NCI-H446 treated with DMSO at 0.1 percent for 48 hours (cell line): ENCODE measurements around the gene FBXL22.
"Not testable (repeated sequence)": the region's sequence is repeated elsewhere in the genome, so short reads cannot be mapped to it uniquely, and the experiment has no call there.

ENCODE experiments used
- DNase-seq: peaks from one replicate; lab custom pipeline; 2025; lab: John Stamatoyannopoulos, UW

Gene FBXL22

DNA sequence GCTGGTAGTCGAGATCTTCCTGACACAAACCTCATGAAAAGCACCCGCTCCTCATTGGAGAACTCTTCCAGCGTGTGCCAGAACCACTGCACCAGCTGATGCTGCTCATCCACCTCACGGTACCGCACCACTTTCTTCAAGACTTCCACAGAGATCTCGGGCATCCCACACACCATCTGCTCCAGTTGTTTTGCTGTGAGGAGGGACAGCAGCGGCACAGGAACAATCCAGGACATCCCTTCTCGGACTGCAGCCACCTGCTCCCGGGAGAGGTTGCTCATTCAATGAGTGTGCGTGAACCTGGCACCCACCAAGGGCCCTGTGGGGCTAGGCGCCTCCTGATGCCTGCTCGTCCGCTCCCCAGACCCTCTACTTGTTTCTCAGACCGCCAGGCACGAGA lies 15.1 kb downstream of the FBXL22 start:
- DNase-seq = no peak

DNA sequence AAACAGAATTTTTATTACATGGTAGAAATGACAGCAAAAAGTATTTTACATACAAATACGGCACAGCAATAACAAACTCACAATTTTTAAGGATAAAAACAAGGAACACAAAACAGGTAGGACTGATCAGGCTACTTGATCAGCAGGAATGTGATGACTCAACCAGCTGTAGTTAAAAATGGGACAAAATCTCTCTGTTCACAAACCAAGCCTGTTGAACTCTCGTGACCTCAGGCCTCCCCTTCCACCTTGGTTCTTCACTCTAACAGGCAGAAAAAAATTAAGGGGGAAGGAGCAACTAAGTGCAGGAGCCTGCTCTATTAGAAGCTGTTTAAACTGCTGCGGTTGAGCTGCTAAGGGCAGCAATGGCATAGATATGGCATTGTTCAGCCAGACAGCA lies 18.7 kb downstream of the FBXL22 start:
- no peak for DNase-seq

DNA sequence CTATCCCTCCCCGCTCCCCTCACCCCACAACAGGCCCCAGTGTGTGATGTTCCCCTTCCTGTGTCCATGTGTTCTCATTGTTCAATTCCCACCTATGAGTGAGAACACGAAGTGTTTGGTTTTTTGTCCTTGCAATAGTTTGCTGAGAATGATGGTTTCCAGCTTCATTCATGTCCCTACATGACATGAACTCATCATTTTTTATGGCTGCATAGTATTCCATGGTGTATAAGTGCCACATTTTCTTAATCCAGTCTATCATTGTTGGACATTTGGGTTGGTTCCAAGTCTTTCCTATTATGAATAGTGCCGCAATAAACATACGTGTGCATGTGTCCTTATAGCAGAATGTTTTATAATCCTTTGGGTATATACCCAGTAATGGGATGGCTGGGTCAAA lies 20.0 kb downstream of the FBXL22 start:
- DNase-seq = not testable (repeated sequence)

DNA sequence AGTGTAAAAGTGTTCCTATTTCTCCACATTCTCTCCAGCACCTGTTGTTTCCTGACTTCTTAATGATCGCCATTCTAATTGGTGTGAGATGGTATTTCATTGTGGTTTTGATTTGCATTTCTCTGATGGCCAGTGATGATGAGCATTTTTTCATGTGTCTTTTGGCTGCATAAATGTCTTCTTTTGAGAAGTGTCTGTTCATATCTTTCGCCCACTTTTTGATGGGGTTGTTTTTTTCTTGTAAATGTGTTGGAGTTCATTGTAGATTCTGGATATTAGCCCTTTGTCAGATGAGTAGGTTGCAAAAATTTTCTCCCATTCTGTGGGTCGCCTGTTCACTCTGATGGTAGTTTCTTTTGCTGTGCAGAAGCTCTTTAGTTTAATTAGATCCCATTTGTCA lies 20.4 kb downstream of the FBXL22 start:
- DNase-seq = not testable (repeated sequence)

DNA sequence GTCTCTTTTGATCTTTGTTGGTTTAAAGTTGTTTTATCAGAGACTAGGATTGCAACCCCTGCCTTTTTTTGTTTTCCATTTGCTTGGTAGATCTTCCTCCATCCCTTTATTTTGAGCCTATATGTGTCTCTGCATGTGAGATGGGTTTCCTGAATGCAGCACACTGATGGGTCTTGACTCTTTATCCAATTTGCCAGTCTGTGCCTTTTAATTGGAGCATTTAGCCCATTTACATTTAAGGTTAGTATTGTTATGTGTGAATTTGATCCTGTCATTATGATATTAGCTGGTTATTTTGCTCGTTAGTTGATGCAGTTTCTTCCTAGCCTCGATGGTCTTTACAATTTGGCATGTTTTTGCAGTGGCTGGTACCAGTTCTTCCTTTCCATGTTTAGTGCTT lies 23.6 kb downstream of the FBXL22 start:
- not testable (repeated sequence) for DNase-seq

DNA sequence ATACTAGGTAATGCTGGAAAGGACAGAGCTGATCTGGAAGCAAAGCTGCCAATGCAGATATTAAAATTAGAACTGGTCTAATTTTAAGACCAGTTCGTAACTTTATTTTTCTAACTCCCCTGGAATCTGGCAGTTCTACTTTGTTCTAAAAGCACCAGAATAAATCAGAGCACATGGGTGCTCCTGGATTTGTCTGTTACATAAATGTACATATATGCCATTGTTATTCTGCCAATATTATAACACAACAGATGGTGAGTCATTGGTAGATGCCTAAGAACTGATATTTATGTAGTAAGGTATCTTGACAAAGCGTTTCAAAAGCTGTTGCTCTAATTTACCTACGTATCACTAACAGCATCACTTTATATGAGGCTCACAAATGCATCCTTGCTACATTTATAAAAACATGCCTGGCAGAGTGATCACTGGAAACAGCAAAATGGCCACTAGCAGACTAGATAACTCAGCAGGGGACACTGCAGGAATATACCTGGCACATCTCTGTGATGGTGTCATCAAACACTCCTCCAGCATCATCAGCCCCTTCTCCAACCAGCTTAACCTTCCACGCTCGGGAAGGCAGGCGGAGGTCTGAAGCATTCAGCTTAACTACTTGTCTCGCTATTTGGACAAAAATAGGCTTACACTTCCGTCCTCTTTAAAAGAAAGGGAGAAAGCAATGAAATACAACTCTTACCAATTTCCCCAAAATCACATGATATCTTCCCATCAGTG lies 26.2 kb downstream of the FBXL22 start:
- DNase-seq = no peak

DNA sequence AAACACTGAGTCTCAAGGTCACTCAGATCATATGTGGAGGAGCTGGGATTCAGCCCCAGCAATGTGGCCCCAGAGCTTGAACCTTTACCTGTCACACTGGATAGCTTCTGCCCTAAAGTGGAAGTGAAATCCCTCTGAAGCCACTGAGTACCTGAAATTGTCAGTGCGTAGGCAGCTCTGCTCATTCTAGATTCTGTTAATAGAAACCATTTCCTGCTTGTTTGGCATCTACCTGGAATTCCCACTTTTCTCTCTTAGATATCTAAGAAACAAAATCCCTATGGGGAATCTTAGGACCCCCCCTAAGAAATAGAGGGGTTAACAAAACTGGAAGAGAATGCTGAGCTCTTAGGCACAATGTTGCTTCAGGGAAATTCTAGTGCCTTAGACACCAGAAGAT lies 29.8 kb downstream of the FBXL22 start:
- no peak for DNase-seq

DNA sequence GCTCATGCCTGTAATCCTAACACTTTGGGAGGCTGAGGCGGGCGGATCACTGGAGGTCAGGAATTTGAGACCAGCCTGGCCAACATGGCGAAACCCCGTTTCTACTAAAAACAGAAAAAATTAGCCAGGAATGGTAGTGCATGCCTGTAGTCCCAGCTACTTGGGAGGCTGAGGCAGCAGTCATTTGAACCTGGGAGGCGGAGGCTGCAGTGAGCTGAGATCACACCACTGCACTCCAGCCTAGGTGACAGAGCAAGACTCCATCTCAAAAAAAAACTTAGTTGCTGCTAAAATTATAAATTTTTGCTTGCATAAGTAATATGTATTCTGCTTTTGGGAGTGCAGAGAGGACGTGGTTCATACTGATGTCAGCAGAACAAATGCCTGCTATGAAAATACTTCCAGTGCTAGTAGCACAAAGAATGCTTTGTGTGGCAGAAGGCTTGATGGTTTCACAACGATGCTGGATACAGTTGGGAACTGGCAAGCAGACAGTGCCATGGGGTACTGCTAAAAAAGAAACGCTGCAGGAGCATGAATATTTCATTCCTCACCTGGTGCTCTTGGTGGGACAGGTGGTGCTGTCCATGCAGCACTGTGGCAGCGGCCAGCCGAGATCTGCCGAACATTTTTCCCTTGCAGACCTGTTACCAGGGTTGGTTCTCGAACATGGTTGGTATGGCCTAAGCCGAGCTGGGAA lies 31.1 kb downstream of the FBXL22 start:
- no peak for DNase-seq

DNA sequence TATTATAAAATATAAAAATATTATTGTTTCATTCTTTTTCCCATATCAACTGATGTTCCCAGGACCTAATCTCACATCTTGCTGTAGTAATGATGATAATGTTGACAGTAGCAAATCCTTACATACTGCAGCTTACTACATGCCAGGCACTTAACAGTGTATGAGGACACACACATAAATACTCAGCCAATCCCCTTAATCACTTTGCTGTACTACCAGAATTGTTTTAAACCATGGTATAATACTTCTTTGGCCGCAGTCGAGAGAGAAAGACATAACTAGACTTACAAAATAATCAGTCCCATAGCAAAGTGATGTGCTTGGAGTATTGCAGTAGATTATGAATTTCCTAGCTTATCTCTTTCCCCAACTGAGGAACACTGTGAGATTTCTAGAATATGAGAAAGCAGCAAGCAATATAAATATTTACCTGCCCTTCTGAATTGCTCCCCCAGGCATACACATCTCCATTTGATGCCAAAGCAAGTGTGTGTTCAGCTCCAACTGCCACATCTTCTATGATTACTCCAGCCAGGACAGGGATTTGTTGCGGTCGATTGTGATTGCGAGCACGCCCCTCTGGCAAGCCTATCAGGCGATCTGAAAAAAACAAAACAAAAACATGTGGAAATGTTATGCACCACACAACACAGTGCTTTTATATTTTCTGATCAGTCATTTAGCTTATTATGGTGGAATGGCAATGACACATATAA lies 33.0 kb downstream of the FBXL22 start:
- no peak for DNase-seq

DNA sequence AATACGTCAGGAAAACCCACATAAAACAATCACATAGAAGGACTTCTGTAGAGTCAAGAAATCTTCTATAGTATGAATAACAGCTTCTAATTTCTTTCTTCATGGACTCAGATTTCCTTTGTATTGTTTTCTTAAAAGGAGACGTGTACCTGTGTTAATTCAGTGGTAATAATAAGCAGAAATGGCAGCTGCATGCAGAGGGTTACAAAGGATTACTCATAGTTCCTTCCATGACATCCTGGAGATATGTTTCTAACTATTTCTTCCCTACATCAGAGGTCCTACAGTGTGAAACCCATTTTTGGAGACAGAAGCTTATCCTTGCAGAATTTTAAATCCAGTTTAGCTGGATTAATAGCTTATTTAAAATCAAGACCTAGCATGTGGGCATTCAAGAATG lies 36.1 kb downstream of the FBXL22 start:
- DNase-seq = no peak

DNA sequence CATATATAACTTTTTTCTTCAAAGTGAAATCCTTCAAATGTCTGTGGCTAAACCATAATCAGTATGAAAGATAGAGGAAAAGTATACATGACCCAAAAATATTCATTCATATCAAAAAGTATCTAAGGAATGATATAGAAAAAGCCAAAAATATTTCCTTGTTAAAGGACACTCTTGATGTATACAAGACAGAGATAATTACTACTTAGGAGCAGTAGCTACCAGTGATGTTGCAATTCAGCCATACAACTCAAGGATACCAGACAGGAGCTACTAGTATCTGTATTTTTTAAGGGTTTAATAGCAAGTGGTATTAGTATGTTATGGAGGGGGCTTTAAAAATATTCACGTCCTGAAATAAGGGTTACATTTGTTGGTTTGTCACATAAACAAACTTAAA lies 37.0 kb downstream of the FBXL22 start:
- DNase-seq = no peak

DNA sequence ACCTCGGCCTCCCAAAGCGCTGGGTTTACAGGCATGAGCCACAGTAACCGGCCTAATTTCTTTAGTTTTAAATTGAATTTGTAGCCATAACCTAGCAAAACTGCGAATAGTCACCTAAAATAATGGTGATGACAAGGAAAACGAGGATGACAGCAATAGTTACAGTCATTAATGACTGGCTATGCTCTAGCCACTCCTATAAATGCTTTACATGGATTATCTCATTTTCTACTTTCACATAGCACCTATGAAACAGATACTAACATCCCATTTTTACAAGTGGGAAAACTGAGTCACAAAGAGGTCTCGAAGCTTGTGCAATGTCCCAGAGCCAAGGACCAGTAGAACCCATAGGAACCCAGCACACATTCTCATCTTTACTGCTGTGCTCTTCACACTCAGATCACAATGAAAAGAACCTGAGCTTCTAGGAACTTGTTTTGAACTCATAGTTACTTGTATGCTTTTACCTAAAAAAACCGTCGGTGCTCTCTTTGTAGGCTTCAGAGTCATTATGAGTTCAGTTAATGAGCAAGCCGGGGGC lies 39.4 kb downstream of the FBXL22 start:
- DNase-seq = no peak

DNA sequence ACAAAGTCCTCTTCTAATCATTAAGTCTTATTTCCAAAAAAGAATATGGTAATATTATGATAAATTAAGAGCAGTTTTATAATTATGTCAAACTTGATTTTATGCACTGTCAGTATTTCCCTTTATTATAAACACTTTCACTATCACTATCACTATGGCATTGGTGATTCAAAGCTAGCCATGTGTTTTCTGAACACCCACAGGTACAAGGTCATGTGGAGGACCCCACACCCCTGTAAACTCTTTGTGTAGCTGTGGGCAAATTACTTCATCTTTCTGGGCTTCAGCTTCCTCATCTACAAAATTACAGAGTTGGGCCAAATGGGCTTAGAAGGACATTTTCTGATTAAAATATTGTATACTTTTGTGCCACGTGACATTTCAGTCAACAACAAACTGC lies 41.7 kb downstream of the FBXL22 start:
- DNase-seq = no peak

DNA sequence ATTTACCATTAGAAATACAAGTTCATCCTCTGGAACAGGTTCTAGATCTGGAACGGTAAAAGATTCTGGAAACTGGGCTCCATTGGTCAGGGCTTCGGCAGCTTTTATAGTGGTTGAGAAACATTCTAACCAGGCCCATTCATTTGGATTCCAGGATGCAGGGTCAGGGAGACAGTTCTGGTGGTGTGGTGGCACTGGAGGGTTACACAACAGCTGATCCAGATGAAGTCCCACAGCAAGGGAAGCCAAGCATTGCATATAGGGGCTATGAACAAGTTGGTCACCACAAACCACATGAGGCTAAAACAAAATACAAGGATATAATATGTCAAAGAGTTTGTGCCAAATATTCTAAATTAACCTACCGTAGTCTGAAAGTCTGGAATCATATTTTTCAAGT lies 43.0 kb downstream of the FBXL22 start:
- no peak for DNase-seq
